Activated naive CD4-positive, alpha-beta T cell treated with Interleukin-2 at 50 U/mL for 16 hours (primary cell): ENCODE data around the gene AFP.

Experiments used
- DNase-seq: peaks from one replicate; pipeline ENCODE4 v3.0.0-alpha.2; 2020

AFP gene

GRCh38 chr4:73415807-73416238 lies 20.2 kb upstream of the AFP start:
- no peak for DNase-seq

- DNase-seq: no peak
These were observed 19.5 kb upstream of the AFP start for GRCh38 chr4:73416423-73417087.

- no peak for DNase-seq
These were observed 18.7 kb upstream of the AFP start for GRCh38 chr4:73417342-73417741.

- DNase-seq: no peak
These were observed 18.0 kb upstream of the AFP start for GRCh38 chr4:73417973-73418372.

GRCh38 chr4:73418677-73419076 lies 17.3 kb upstream of the AFP start:
- no peak for DNase-seq

- no peak for DNase-seq
These were observed 16.6 kb upstream of the AFP start for GRCh38 chr4:73419106-73420038.

GRCh38 chr4:73420615-73421014 lies 15.4 kb upstream of the AFP start:
- no peak for DNase-seq

GRCh38 chr4:73421708-73422457 lies 14.1 kb upstream of the AFP start:
- no peak for DNase-seq

GRCh38 chr4:73422458-73422752 lies 13.6 kb upstream of the AFP start:
- no peak for DNase-seq

- no peak for DNase-seq
These were observed 12.8 kb upstream of the AFP start for GRCh38 chr4:73423184-73423583.

GRCh38 chr4:73426666-73427065 lies 9.4 kb upstream of the AFP start:
- DNase-seq: no peak

GRCh38 chr4:73429118-73429517 lies 6.9 kb upstream of the AFP start:
- DNase-seq: no peak

- DNase-seq: no peak
These were observed 6.0 kb upstream of the AFP start for GRCh38 chr4:73429826-73430587.

GRCh38 chr4:73431813-73432168 lies 4.2 kb upstream of the AFP start:
- no peak for DNase-seq

- no peak for DNase-seq
These were observed 3.6 kb upstream of the AFP start for GRCh38 chr4:73432169-73433000.

GRCh38 chr4:73433140-73433539 lies 2.9 kb upstream of the AFP start:
- no peak for DNase-seq

- DNase-seq: no peak
These were observed 1.7 kb upstream of the AFP start for GRCh38 chr4:73434311-73434710.

- DNase-seq: no peak
These were observed 895 bp downstream of the AFP start for GRCh38 chr4:73436674-73437557.

GRCh38 chr4:73437558-73437956 lies 1.5 kb downstream of the AFP start:
- DNase-seq: no peak

GRCh38 chr4:73438048-73438447 lies 2.0 kb downstream of the AFP start:
- no peak for DNase-seq

- no peak for DNase-seq
These were observed 2.7 kb downstream of the AFP start for GRCh38 chr4:73438582-73439215.
